Esophagus muscularis mucosa (tissue), 4 donors: ENCODE data around the gene TMEM243. TPM values are rescaled to one million over a fixed set of nuclear protein-coding genes. Genes with fewer than 3 reads are reported as not detected.

Source experiments
- DNase-seq: peaks from one replicate; pipeline ENCODE4 v3.0.0-alpha.2; 2017; ENCODE audit errors: extremely low spot score
- H3K27ac ChIP-seq, 4 donors: fragments of 200-600 bp; sonication (generic); replicated peaks in 1 of 4; 1 replicate in 3 of 4; 2 replicates in 1 of 4; pipeline ENCODE4 v1.5.1; 2016 to 2019; ENCODE audit warnings: mild to moderate bottlenecking in 1 of 4
- H3K27me3 ChIP-seq, 4 donors: fragments of 200-600 bp; sonication (generic); one replicate each; pipeline versions ENCODE4 v1.5.1 to v1.6.0; 2016 to 2019
- H3K36me3 ChIP-seq, 4 donors: fragments of 200-600 bp; sonication (generic); one replicate each; pipeline ENCODE4 v1.5.1; 2016 to 2019
- H3K4me1 ChIP-seq, 4 donors: fragments of 200-600 bp; sonication (generic); one replicate each; pipeline ENCODE4 v1.5.1; 2016 to 2019
- H3K4me3 ChIP-seq, 4 donors: fragments of 200-600 bp; sonication (generic); 1 replicate in 2 of 4; 2 replicates in 2 of 4; pipeline ENCODE4 v1.5.1; 2016 to 2019; ENCODE audit warnings: mild to moderate bottlenecking in 4 of 4, moderate library complexity in 1 of 4
- H3K9me3 ChIP-seq, 4 donors: fragments of 200-600 bp; sonication (generic); 1 replicate in 3 of 4; 2 replicates in 1 of 4; pipeline ENCODE4 v1.5.1; 2016 to 2019
- CTCF ChIP-seq, 3 experiments: fragments of 200-600 bp in 2 of 3; fragments of 450-650 bp in 1 of 3; sonication (generic) in 2 of 3; IDR thresholded peaks; one replicate each; pipeline ENCODE4 v1.5.1; 2017 to 2019; ENCODE audit warnings: antibody characterized with exemption in 3 of 3, mild to moderate bottlenecking in 2 of 3, moderate library complexity in 1 of 3
- EP300 ChIP-seq: sonication (generic); formaldehyde crosslinking; IDR thresholded peaks from one replicate; pipeline ENCODE4 v1.6.1; 2017; ENCODE audit warnings: antibody characterized with exemption
- POLR2A ChIP-seq: fragments of 450-650 bp; IDR thresholded peaks from one replicate; pipeline ENCODE4 v1.6.1; 2017; ENCODE audit warnings: antibody characterized with exemption, moderate library complexity, mild to moderate bottlenecking, low read depth
- POLR2AphosphoS5 ChIP-seq, 2 donors: sonication (generic); formaldehyde crosslinking; IDR thresholded peaks; one replicate each; pipeline ENCODE4 v1.6.1; 2017; ENCODE audit warnings: antibody characterized with exemption in 2 of 2
- WGBS: methylation state at CpG from one replicate; pipeline ENCODE4 v1.1.5; 2018; 5-methylcytosine and 5-hydroxymethylcytosine counted together
- intact Hi-C: fragments of 100-400 bp; cut with DNase I; formaldehyde crosslinking; loops from one replicate; pipeline ENCODE4 v1.15.1; 2023
- total RNA-seq, 4 donors: library from RNA; depleted of rRNA; stranded (reverse); fragments of >200 nt; gene quantifications; one replicate each; pipeline versions ENCODE4 v1.1.0 to v1.2.1, GENCODE V29; 2016

Gene TMEM243
- total RNA-seq, 4 donors from 2014 or later, result 15.0 to 27.9 (median 19.8) TPM

GRCh38 chr7:87173471-87173870, 46.1 kb downstream of the TMEM243 start:
- intact Hi-C loops, result no loop called here
- WGBS, result 94% methylated on average over 1 of the region's 1 CpG
- Histone ChIP-seq H3K4me3 (no peak overlapping the region), H3K4me1 (no peaks in the 10 kb centered on the region), H3K9me3 (no peaks in the 10 kb centered on the region), H3K36me3 (peaks cover 47 to 96% (median 75%) of the 10 kb centered on the region in 4 donors), H3K27me3 (no peaks in the 10 kb centered on the region), H3K27ac (no peak overlapping the region)
- no peak for TF ChIP-seq CTCF (IDR thresholded peaks at IDR 0.05)
- no peak for TF ChIP-seq EP300
- TF ChIP-seq POLR2A, result no peak
- TF ChIP-seq POLR2AphosphoS5 (IDR thresholded peaks at IDR 0.05), result no peak
- no peak for DNase-seq

- no peak for TF ChIP-seq CTCF (IDR thresholded peaks at IDR 0.05)
- TF ChIP-seq POLR2A, result no peak
- no peak for TF ChIP-seq POLR2AphosphoS5 (IDR thresholded peaks at IDR 0.05)
- no peak for TF ChIP-seq EP300
- H3K4me1 ChIP-seq, result no peaks in the 10 kb centered on the region
- H3K4me3 ChIP-seq, result no peak overlapping the region
- no peak overlapping the region for H3K27ac ChIP-seq
- DNase-seq, result no peak
- intact Hi-C loops, result no loop called here
- no peaks in the 10 kb centered on the region for H3K9me3 ChIP-seq
- H3K36me3 ChIP-seq, result peaks cover 64 to 100% (median 90%) of the 10 kb centered on the region in 4 donors
- no peaks in the 10 kb centered on the region for H3K27me3 ChIP-seq
Observed at GRCh38 chr7:87171282-87171934, 48.1 kb downstream of the TMEM243 start.

- intact Hi-C loops, result no loop called here
- Histone ChIP-seq H3K27ac (no peak overlapping the region), H3K36me3 (peaks cover 67 to 100% (median 91%) of the 10 kb centered on the region in 4 donors), H3K4me1 (no peaks in the 10 kb centered on the region), H3K9me3 (no peaks in the 10 kb centered on the region), H3K4me3 (no peak overlapping the region), H3K27me3 (no peaks in the 10 kb centered on the region)
- no peak for DNase-seq
- TF ChIP-seq POLR2A, result no peak
- TF ChIP-seq POLR2AphosphoS5 (IDR thresholded peaks at IDR 0.05), result no peak
- TF ChIP-seq CTCF (IDR thresholded peaks at IDR 0.05), result no peak
- no peak for TF ChIP-seq EP300
- 92% methylated on average over 3 of the region's 3 CpGs for WGBS
Observed at GRCh38 chr7:87170828-87171227, 48.7 kb downstream of the TMEM243 start.

GRCh38 chr7:87164433-87164832, 55.1 kb downstream of the TMEM243 start:
- WGBS, result 76% methylated on average over 2 of the region's 2 CpGs
- H3K4me3 ChIP-seq, result no peak overlapping the region
- no peak overlapping the region for H3K27ac ChIP-seq
- no peaks in the 10 kb centered on the region for H3K9me3 ChIP-seq
- TF ChIP-seq CTCF (IDR thresholded peaks at IDR 0.05) (no peak), EP300 (no peak), POLR2AphosphoS5 (IDR thresholded peaks at IDR 0.05) (no peak), POLR2A (no peak)
- H3K4me1 ChIP-seq, result peaks cover 4 to 6% (median 5%) of the 10 kb centered on the region in 4 donors
- no peaks in the 10 kb centered on the region for H3K27me3 ChIP-seq
- intact Hi-C loops, result no loop called here
- H3K36me3 ChIP-seq, result peaks cover 29 to 60% (median 46%) of the 10 kb centered on the region in 4 donors
- DNase-seq, result no peak
